Brain microvascular endothelial cell (primary cell): Measurements from ENCODE around the gene KRTAP10-1.

Experiments used
- DNase-seq: peaks from one replicate; pipeline ENCODE4 v3.0.0-alpha.2; 2020
- H3K27ac ChIP-seq: fragments of 250-450 bp; sonication (Bioruptor Pico); 2 replicates; pipeline ENCODE4 v1.5.1; 2020; ENCODE audit warnings: mild to moderate bottlenecking, moderate library complexity
- H3K27me3 ChIP-seq: fragments of 250-450 bp; sonication (Bioruptor Pico); replicated peaks from 2 replicates; pipeline ENCODE4 v1.5.1; 2020; ENCODE audit warnings: mild to moderate bottlenecking
- H3K36me3 ChIP-seq: fragments of 250-450 bp; sonication (Bioruptor Pico); replicated peaks from 2 replicates; pipeline ENCODE4 v1.5.1; 2020; ENCODE audit warnings: mild to moderate bottlenecking
- H3K4me3 ChIP-seq: 2 replicates; pipeline ENCODE4 v1.5.1; 2011; ENCODE audit warnings: low read depth, mild to moderate bottlenecking, control low read depth, low read length, moderate library complexity
- CTCF ChIP-seq: IDR thresholded peaks from 2 replicates; pipeline ENCODE4 v1.5.1; 2011; ENCODE audit warnings: low read depth, mild to moderate bottlenecking, moderate library complexity, low read length, control low read depth, inconsistent platforms; ENCODE audit errors: missing control alignments
- in situ Hi-C: cut with HindIII; loops from 2 replicates; pipeline ENCODE4 v1.10.0; 2017; ENCODE audit warnings: low sequenced_read_pairs, low pct_ligation_motif_present

Gene KRTAP10-1

DNA sequence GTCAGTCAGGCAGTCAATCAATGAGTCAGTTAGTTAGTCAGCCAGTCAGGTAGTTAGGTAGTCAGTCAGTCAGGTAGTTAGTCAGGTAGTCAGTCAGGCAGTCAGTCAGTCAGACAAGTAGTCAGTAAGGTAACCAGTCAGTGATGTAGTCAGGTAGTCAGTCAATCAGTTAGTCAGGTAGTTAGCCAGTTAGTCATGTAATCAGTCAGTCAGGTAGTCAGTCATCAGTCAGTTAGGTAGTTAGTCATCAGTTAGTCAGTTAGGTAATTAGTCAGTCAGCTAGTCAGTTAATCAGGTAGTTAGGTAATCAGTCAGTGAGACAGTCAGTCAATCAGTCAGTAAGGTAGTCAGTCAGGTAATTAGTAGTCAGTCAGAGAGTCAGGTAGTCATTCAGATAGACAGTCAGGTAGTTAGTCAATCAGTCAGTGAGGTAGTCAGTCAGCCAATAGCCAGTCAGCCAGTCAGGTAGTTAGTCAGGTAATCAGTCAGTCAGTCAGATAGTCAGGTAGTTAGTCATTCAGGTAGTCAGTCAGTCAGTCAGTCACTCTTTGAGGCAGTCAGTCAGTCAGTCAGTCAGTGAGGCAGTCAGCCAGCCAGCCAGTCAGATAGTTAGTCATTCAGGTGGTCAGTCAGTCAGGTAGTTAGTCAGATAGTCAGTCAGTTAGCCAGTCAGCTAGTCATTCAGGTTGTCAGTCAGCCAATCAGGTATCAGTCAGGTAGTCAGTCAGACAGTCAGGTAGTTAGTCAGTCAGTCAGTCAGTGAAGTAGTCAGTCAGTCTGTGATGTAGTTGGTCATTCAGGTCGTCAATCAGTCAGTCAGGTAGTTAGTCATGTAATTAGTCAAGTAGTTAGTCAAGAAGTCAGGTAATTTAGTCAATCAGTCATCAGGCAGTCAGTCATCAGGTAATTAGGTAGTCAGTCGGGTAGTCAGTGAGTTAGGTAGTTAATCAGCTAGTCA lies 15.3 kb downstream of the KRTAP10-1 start:
- Histone ChIP-seq H3K4me3 (no peak overlapping the region), H3K27ac (no peak overlapping the region), H3K27me3 (no peaks in the 10 kb centered on the region), H3K36me3 (no peaks in the 10 kb centered on the region)
- TF ChIP-seq CTCF = no peak
- in situ Hi-C loops = no loop called here
- no peak for DNase-seq

DNA sequence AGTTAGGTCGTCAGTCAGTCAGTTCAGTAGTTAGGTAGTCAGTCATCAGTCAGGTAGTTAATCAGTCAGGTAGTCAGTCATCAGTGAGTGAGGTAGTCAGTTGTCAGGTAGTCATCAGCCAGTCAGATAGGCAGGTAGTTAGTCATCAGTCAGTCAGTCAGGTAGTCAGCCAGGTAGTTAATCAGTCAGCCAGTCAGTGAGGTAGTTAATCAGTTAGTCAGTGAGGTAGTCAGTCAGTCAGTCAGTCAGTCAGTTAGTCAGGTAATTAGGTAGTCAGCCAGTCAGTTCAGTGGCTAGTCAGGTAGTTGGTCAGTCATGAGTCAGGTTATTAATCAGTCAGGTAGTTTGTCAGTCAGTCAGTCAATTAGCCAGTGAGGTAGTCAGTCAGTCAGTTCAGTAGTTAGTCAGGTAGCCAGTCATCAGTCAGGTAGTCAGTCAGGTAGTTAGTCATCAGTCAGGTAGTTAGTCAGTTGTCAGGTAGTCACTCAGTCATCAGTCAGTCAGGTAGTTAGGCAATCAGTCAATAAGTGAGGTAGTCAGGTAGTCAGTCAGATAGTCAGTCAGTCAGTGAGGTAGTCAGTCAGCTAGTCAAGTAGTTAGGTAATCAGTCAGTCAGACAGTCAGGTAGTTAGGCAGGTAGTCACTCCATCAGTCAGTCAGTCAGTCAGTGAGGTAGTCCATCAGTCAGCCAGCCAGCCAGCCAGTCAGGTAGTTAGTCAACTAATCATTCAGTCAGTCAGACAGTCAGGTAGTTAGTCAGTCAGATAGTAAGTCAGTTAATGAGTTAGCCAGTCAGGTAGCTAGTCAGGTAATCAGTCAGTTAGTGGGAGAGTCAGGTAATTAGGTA lies 16.2 kb downstream of the KRTAP10-1 start:
- in situ Hi-C loops = no loop called here
- no peak for DNase-seq
- H3K4me3 ChIP-seq = no peak overlapping the region
- H3K27ac ChIP-seq = no peak overlapping the region
- TF ChIP-seq CTCF = no peak
- no peaks in the 10 kb centered on the region for H3K36me3 ChIP-seq
- no peaks in the 10 kb centered on the region for H3K27me3 ChIP-seq

DNA sequence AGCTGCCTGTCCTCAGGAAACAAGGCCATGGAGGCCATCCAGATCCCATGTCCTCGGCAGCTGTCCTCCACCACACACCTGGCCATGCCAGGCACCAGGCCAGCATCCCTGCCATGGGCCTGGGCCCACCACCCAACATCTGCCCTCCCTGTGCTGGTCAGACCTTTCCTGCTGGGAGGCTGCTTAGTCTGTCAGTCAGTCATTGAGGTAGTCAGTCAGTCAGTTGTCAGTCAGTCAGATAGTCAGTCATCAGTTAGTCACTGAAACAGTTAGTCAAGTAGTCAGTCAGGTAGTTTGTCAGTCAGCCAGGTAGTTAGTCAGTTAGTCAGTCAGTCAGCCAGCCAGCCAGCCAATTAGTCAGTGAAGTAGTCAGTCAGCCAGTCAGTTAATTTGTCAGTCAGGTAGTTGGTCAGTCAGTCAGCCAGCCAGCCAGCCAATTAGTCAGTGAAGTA lies 17.2 kb downstream of the KRTAP10-1 start:
- H3K4me3 ChIP-seq = no peak overlapping the region
- no peak overlapping the region for H3K27ac ChIP-seq
- H3K27me3 ChIP-seq = no peaks in the 10 kb centered on the region
- no peak for DNase-seq
- H3K36me3 ChIP-seq = no peaks in the 10 kb centered on the region
- no peak for TF ChIP-seq CTCF
- in situ Hi-C loops = no loop called here

DNA sequence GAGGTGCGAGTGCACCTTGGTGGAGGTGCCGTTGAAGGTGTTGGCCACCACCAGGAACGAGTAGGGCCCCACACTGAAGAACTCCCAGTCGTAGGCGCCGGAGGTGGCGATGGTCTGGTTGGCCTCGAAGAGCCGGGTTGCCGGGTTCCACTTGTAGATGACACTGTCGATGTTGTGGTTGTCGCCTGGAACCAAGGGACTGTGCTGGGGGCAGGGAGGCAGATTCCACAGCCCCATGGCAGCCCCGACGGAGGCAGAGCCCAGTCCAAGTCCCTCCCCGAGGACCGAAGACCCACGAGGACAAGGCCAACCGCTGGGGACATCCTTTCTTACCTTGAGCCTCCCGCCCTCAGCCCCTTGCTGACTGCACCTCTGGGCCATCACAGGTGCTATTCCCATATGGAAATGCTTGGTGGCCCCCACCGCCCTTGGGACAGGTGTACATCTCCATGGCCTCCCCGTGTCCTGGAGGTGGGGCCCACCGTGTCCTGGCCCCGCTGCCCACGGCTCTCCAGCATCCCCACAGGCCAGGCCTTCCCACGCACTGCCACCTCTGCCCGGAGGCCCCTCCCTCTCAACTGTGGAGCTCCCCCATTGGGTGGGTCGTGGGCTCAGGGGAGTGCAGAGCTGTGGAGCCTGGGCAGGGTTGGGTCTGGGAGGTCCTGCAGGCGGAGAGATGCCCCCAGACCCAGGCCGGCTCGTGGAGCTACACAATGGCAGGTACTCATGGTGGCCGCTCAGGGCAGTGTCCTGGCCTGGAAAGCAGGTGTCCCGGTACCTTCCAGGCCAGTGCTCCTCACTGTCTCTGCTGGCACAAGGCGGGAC lies 17.9 kb downstream of the KRTAP10-1 start:
- H3K4me3 ChIP-seq = no peak overlapping the region
- no peak overlapping the region for H3K27ac ChIP-seq
- in situ Hi-C loops = no loop called here
- no peaks in the 10 kb centered on the region for H3K27me3 ChIP-seq
- H3K36me3 ChIP-seq = no peaks in the 10 kb centered on the region
- TF ChIP-seq CTCF = no peak
- no peak for DNase-seq

- Histone ChIP-seq H3K36me3 (no peaks in the 10 kb centered on the region), H3K27me3 (no peaks in the 10 kb centered on the region), H3K27ac (no peak overlapping the region), H3K4me3 (no peak overlapping the region)
- no peak for DNase-seq
- TF ChIP-seq CTCF = no peak
- in situ Hi-C loops = no loop called here
These were observed 18.6 kb downstream of the KRTAP10-1 start for GRCh38 chr21:44521301-44521927.
